Transverse colon (tissue), 4 donors: ENCODE results near the gene NLRC5. TPM values are rescaled to one million over a fixed set of nuclear protein-coding genes. Genes with fewer than 3 reads are reported as not detected.
A peak's percentile ranks its signal among the peaks of the same experiment; 100 is the strongest.
"Not testable (repeated sequence)": the region's sequence is repeated elsewhere in the genome, so short reads cannot be mapped to it uniquely, and the experiment has no call there.

Experiments
- DNase-seq: peaks from one replicate; pipeline ENCODE4 v3.0.0-alpha.2; 2019
- H3K27ac ChIP-seq, 4 donors: fragments of 200-600 bp; sonication (generic); 2 replicates each; pipeline ENCODE4 v1.5.1; 2016 to 2018; ENCODE audit warnings: inconsistent platforms in 4 of 4
- H3K27me3 ChIP-seq: fragments of 200-600 bp; sonication (generic); 2 replicates; pipeline ENCODE4 v1.5.1; 2017; ENCODE audit warnings: inconsistent platforms
- H3K36me3 ChIP-seq, 4 donors: fragments of 200-600 bp; sonication (generic); 2 replicates each; pipeline ENCODE4 v1.5.1; 2017 to 2019; ENCODE audit warnings: inconsistent platforms in 4 of 4
- H3K4me1 ChIP-seq, 4 donors: fragments of 200-600 bp; sonication (generic); 2 replicates each; pipeline ENCODE4 v1.5.1; 2017 to 2020; ENCODE audit warnings: inconsistent platforms in 4 of 4
- H3K4me3 ChIP-seq, 4 donors: fragments of 200-600 bp; sonication (generic); 1 replicate in 1 of 4; 2 replicates in 3 of 4; pipeline versions ENCODE4 v1.5.1 to v1.6.1; 2017 to 2019; ENCODE audit warnings: inconsistent platforms in 4 of 4
- H3K9me3 ChIP-seq, 2 donors: fragments of 200-600 bp; sonication (generic); 2 replicates each; pipeline ENCODE4 v1.5.1; 2017 to 2019; ENCODE audit warnings: inconsistent platforms in 2 of 2
- CTCF ChIP-seq, 5 experiments: fragments of 200-600 bp in 3 of 5; fragments of 450-650 bp in 2 of 5; sonication (generic) in 3 of 5; IDR thresholded peaks; 1 replicate in 2 of 5; 2 replicates in 3 of 5; pipeline ENCODE4 v1.5.1; 2016 to 2017; ENCODE audit warnings: antibody characterized with exemption in 5 of 5, inconsistent platforms in 3 of 5, mild to moderate bottlenecking in 2 of 5, moderate library complexity in 1 of 5
- EP300 ChIP-seq: sonication (generic); formaldehyde crosslinking; IDR thresholded peaks from one replicate; pipeline ENCODE4 v1.6.1; 2017; ENCODE audit warnings: antibody characterized with exemption, low read depth
- POLR2A ChIP-seq: fragments of 450-650 bp; IDR thresholded peaks from one replicate; pipeline ENCODE4 v1.6.1; 2016; ENCODE audit warnings: antibody characterized with exemption, mild to moderate bottlenecking, moderate library complexity
- POLR2AphosphoS5 ChIP-seq, 3 donors: sonication (generic); formaldehyde crosslinking; IDR thresholded peaks; one replicate each; pipeline ENCODE4 v1.6.1; 2016; ENCODE audit warnings: antibody characterized with exemption in 3 of 3
- WGBS, 2 donors: methylation state at CpG; one replicate each; pipeline ENCODE4 v1.1.5; 2018; ENCODE audit warnings: low coverage in 1 of 2; 5-methylcytosine and 5-hydroxymethylcytosine counted together
- in situ Hi-C, 4 donors: fragments of 200-750 bp; cut with MboI; loops; one replicate each; pipeline versions ENCODE4 v1.15.0 to v1.15.1; 2017; ENCODE audit warnings: low sequenced_read_pairs in 3 of 4, low pct_ligation_motif_present in 1 of 4, low pct_unique_long_range_greater_than_20kb in 1 of 4
- intact Hi-C: fragments of 100-400 bp; cut with DNase I; formaldehyde crosslinking; loops from one replicate; pipeline ENCODE4 v1.15.1; 2023; ENCODE audit warnings: low total_unique reads
- total RNA-seq, 4 donors: library from RNA; depleted of rRNA; stranded (reverse); fragments of >200 nt; gene quantifications; one replicate each; pipeline ENCODE4 v1.1.0, GENCODE V29; 2016

NLRC5 gene
- total RNA-seq, 4 donors from 2014 or later: 59.4 to 171 (median 73.6) TPM

- H3K4me1 ChIP-seq: peaks cover 23 to 68% (median 34%) of the 10 kb centered on the region in 4 donors
- 50% methylated on average over 1 of the region's 1 CpG; no CpG with 5 or more reads in 1 of the 2 donors for WGBS, 2 donors
- in situ Hi-C loops: no loop called here
These were observed 3.0 kb upstream of the NLRC5 start for GRCh38 chr16:56986361-56986760.

GRCh38 chr16:56986908-56987307 is 2.4 kb upstream of the NLRC5 start:
- WGBS, 2 donors: 86 to 87% methylated on average over 3 to 4 of the region's 4 CpGs

More at GRCh38 chr16:56986361-56986760, 3.0 kb upstream of the NLRC5 start:
- DNase-seq: no peak
- no peaks in the 10 kb centered on the region for H3K27me3 ChIP-seq
- no peaks in the 10 kb centered on the region for H3K36me3 ChIP-seq
- no peaks in the 10 kb centered on the region for H3K9me3 ChIP-seq
- intact Hi-C loops: no loop called here
- no peak overlapping the region for H3K4me3 ChIP-seq
- peak overlapping the region; percentile 31 to 68 (median 62) for H3K27ac ChIP-seq
- TF ChIP-seq CTCF (IDR thresholded peaks at IDR 0.05) (no peak), POLR2AphosphoS5 (IDR thresholded peaks at IDR 0.05) (no peak), POLR2A (no peak), EP300 (no peak)

GRCh38 chr16:56987692-56988091 is 1.7 kb upstream of the NLRC5 start:
- Histone ChIP-seq H3K27ac (peak overlapping the region; percentile 89 to 93 (median 91)), H3K9me3 (no peaks in the 10 kb centered on the region), H3K27me3 (no peaks in the 10 kb centered on the region), H3K4me3 (no peak overlapping the region), H3K36me3 (no peaks in the 10 kb centered on the region), H3K4me1 (peaks cover 32 to 79% (median 44%) of the 10 kb centered on the region in 4 donors)
- in situ Hi-C loops (no loop called here), intact Hi-C loops (no loop called here)
- WGBS, 2 donors: 93% methylated on average over 2 of the region's 2 CpGs; no CpG with 5 or more reads in 1 of the 2 donors
- TF ChIP-seq CTCF (IDR thresholded peaks at IDR 0.05): no peak
- no peak for TF ChIP-seq POLR2AphosphoS5 (IDR thresholded peaks at IDR 0.05)
- TF ChIP-seq POLR2A: no peak
- no peak for TF ChIP-seq EP300
- no peak for DNase-seq

More at GRCh38 chr16:56986908-56987307, 2.4 kb upstream of the NLRC5 start:
- H3K36me3 ChIP-seq, H3K27ac ChIP-seq, DNase-seq, H3K4me3 ChIP-seq, H3K27me3 ChIP-seq, intact Hi-C loops, in situ Hi-C loops, H3K9me3 ChIP-seq: not testable (repeated sequence)
- H3K4me1 ChIP-seq: peaks cover 24 to 71% (median 37%) of the 10 kb centered on the region in 4 donors

- no peaks in the 10 kb centered on the region for H3K9me3 ChIP-seq
- H3K27me3 ChIP-seq: no peaks in the 10 kb centered on the region
- no peak for TF ChIP-seq POLR2AphosphoS5 (IDR thresholded peaks at IDR 0.05)
- no peak for TF ChIP-seq EP300
- peaks cover 32 to 79% (median 44%) of the 10 kb centered on the region in 4 donors for H3K4me1 ChIP-seq
- H3K36me3 ChIP-seq: no peaks in the 10 kb centered on the region
- in situ Hi-C loops: no loop called here
- DNase-seq: peak; percentile 13
- H3K27ac ChIP-seq: peak overlapping the region; percentile 89 to 93 (median 91)
- WGBS, 2 donors: 73% methylated on average over 6 of the region's 6 CpGs; no CpG with 5 or more reads in 1 of the 2 donors
- H3K4me3 ChIP-seq: peak overlapping the region in 3 of 4 donors; percentile 58 to 71 (median 66)
- intact Hi-C loops: no loop called here
These were observed 1.0 kb upstream of the NLRC5 start for GRCh38 chr16:56988161-56988947.

GRCh38 chr16:56989988-56990387 is 631 bp downstream of the NLRC5 start:
- Histone ChIP-seq H3K4me3 (peak overlapping the region; percentile 58 to 71 (median 68)), H3K9me3 (no peaks in the 10 kb centered on the region), H3K27ac (peak overlapping the region; percentile 89 to 93 (median 91)), H3K36me3 (no peaks in the 10 kb centered on the region), H3K4me1 (peaks cover 27 to 73% (median 42%) of the 10 kb centered on the region in 4 donors), H3K27me3 (no peaks in the 10 kb centered on the region)
- peak; percentile 4 for DNase-seq
- intact Hi-C loops (no loop called here), in situ Hi-C loops (no loop called here)
- WGBS, 2 donors: 0 to 8% methylated on average over 2 to 7 of the region's 7 CpGs
- TF ChIP-seq EP300 (no peak), CTCF (IDR thresholded peaks at IDR 0.05) (no peak), POLR2A (no peak), POLR2AphosphoS5 (IDR thresholded peaks at IDR 0.05) (no peak)
